SK-N-SH (cell line): Measurements from ENCODE around the gene GPD2.

ENCODE experiments used
- CTCF ChIP-seq: fragments of 200-600 bp; sonication (generic); IDR thresholded peaks from 2 replicates; pipeline ENCODE4 v1.6.1; 2017; ENCODE audit warnings: antibody characterized with exemption, mild to moderate bottlenecking, moderate library complexity
- ELF1 ChIP-seq: IDR thresholded peaks from 2 replicates; pipeline ENCODE4 v1.4.0; 2012
- FOXJ3 ChIP-seq: sonication (generic); formaldehyde crosslinking; IDR thresholded peaks from 2 replicates; pipeline ENCODE4 v1.5.1; 2020; ENCODE audit warnings: mild to moderate bottlenecking, missing genetic modification reagents
- FOXM1 ChIP-seq: IDR thresholded peaks from 2 replicates; pipeline ENCODE4 v1.4.0; 2012; ENCODE audit warnings: low read depth, mild to moderate bottlenecking
- GATA2 ChIP-seq: sonication (generic); formaldehyde crosslinking; IDR thresholded peaks from 2 replicates; pipeline ENCODE4 v1.5.0; 2020; ENCODE audit warnings: mild to moderate bottlenecking, missing genetic modification reagents
- MAX ChIP-seq: IDR thresholded peaks from 2 replicates; pipeline ENCODE4 v1.4.0; 2012; ENCODE audit warnings: low read depth
- PBX3 ChIP-seq: IDR thresholded peaks from 2 replicates; pipeline ENCODE4; 2012
- POLR2AphosphoS5 ChIP-seq: IDR thresholded peaks from 2 replicates; pipeline ENCODE4 v1.6.1; 2012; ENCODE audit warnings: low read depth, low read length
- REST ChIP-seq: IDR thresholded peaks from 2 replicates; pipeline ENCODE4 v1.6.1; 2012; ENCODE audit warnings: mild to moderate bottlenecking, low read depth, low read length, moderate library complexity
- TEAD4 ChIP-seq: IDR thresholded peaks from 2 replicates; pipeline ENCODE4 v1.4.0; 2012; ENCODE audit warnings: mild to moderate bottlenecking, borderline replicate concordance; ENCODE audit not compliant: insufficient read depth
- USF1 ChIP-seq: IDR thresholded peaks from 2 replicates; pipeline ENCODE4 v1.4.0; 2012; ENCODE audit warnings: low read depth, borderline replicate concordance
- USF2 ChIP-seq: fragments of 150-350 bp; IDR thresholded peaks from 2 replicates; pipeline ENCODE4 v1.6.1; 2017; ENCODE audit warnings: antibody characterized with exemption, low read length, low read depth, borderline replicate concordance
- YY1 ChIP-seq: IDR thresholded peaks from 2 replicates; pipeline ENCODE4 v1.4.0; 2012; ENCODE audit warnings: low read depth, mild to moderate bottlenecking
- ZBTB33 ChIP-seq: IDR thresholded peaks from 2 replicates; pipeline ENCODE4 v1.4.0; 2012; ENCODE audit warnings: low read depth, borderline replicate concordance

GRCh38 chr2:156562124-156562523, 125.9 kb downstream of the GPD2 start:
- TF ChIP-seq ZBTB33 = no peak
- no peak for TF ChIP-seq FOXJ3 (CRISPR knock-in tag)
- TF ChIP-seq USF2 = no peak
- TF ChIP-seq CTCF = no peak
- TF ChIP-seq PBX3 = no peak
- TF ChIP-seq REST = no peak
- no peak for TF ChIP-seq MAX
- no peak for TF ChIP-seq ELF1
- TF ChIP-seq GATA2 (CRISPR knock-in tag) = no peak
- TF ChIP-seq TEAD4 = no peak
- no peak for TF ChIP-seq POLR2AphosphoS5
- no peak for TF ChIP-seq FOXM1
- no peak for TF ChIP-seq USF1
- TF ChIP-seq YY1 = no peak
